SK-N-SH (cell line): ENCODE data around the gene TEN1. TPM values are rescaled to one million over a fixed set of nuclear protein-coding genes. Genes with fewer than 3 reads are reported as not detected.
"Not testable (repeated sequence)": the region's sequence is repeated elsewhere in the genome, so short reads cannot be mapped to it uniquely, and the experiment has no call there.

Experiments
- CTCF ChIA-PET: fragments of 300-600, 350-600 bp; formaldehyde crosslinking; extraction: SDS; loops from one replicate; lab custom pipeline; 2021; lab: Yijun Ruan, JAX
- POLR2A ChIA-PET: fragments of 350-600 bp; sonication (Branson Sonifier 250); formaldehyde crosslinking; extraction: SDS; loops from one replicate; lab custom pipeline; 2020; ENCODE audit warnings: antibody characterized with exemption, inconsistent platforms; lab: Yijun Ruan, JAX
- DNase-seq: peaks from one replicate; pipeline ENCODE4 v3.0.0; 2012
- H2AFZ ChIP-seq: fragments of 200-600 bp; sonication (generic); 2 replicates; pipeline ENCODE4 v1.8.1; 2016; ENCODE audit warnings: antibody characterized with exemption, mild to moderate bottlenecking, low read depth
- H3F3A ChIP-seq: fragments of 200-600 bp; sonication (generic); replicated peaks from 2 replicates; pipeline ENCODE3; 2016; ENCODE audit warnings: antibody characterized with exemption, mild to moderate bottlenecking; ENCODE audit not compliant: insufficient read depth
- H3K27ac ChIP-seq, 2 experiments: fragments of 200-500 bp in 1 of 2; fragments of 200-600 bp in 1 of 2; sonication (Bioruptor generic) in 1 of 2; sonication (generic), shearing (Covaris generic) in 1 of 2; 2 replicates each; pipeline versions ENCODE4 v1.5.1 to v1.6.1; 2014 to 2016; ENCODE audit warnings: low read depth in 2 of 2, inconsistent platforms in 1 of 2, low read length in 1 of 2, mild to moderate bottlenecking in 1 of 2, mixed read lengths in 1 of 2
- H3K27me3 ChIP-seq: fragments of 200-600 bp; sonication (generic), shearing (Covaris generic); 2 replicates; pipeline ENCODE4 v1.6.1; 2016; ENCODE audit warnings: mixed run types; ENCODE audit not compliant: insufficient read depth
- H3K36me3 ChIP-seq, 2 experiments: fragments of 200-500 bp in 1 of 2; fragments of 200-600 bp in 1 of 2; sonication (Bioruptor generic) in 1 of 2; sonication (generic) in 1 of 2; replicated peaks in 1 of 2; 2 replicates each; pipeline versions ENCODE3 to v1.5.1; 2014 to 2016; ENCODE audit warnings: low read length in 1 of 2, mild to moderate bottlenecking in 1 of 2; ENCODE audit not compliant: insufficient read depth in 2 of 2, control insufficient read depth in 1 of 2
- H3K4me1 ChIP-seq, 2 experiments: fragments of 200-500 bp in 1 of 2; fragments of 200-600 bp in 1 of 2; sonication (Bioruptor generic) in 1 of 2; sonication (generic), shearing (Covaris generic) in 1 of 2; 2 replicates each; pipeline versions ENCODE4 v1.5.1 to v1.6.1; 2014 to 2016; ENCODE audit warnings: low read depth in 1 of 2, low read length in 1 of 2, mixed run types in 1 of 2; ENCODE audit not compliant: insufficient read depth in 2 of 2, control insufficient read depth in 1 of 2
- H3K4me2 ChIP-seq: fragments of 200-600 bp; sonication (generic), shearing (Covaris generic); 2 replicates; pipeline ENCODE4 v1.6.1; 2017; ENCODE audit warnings: mixed run types
- H3K4me3 ChIP-seq, 2 experiments: fragments of 200-500 bp in 1 of 2; fragments of 200-600 bp in 1 of 2; sonication (Bioruptor generic) in 1 of 2; sonication (generic), shearing (Covaris generic) in 1 of 2; 2 replicates each; pipeline versions ENCODE4 v1.5.1 to v1.8.1; 2014 to 2016; ENCODE audit warnings: low read depth in 2 of 2, inconsistent platforms in 1 of 2, low read length in 1 of 2, mild to moderate bottlenecking in 1 of 2, mixed read lengths in 1 of 2, moderate library complexity in 1 of 2
- H3K79me2 ChIP-seq: fragments of 200-600 bp; sonication (generic); 2 replicates; pipeline ENCODE4 v1.8.1; 2017; ENCODE audit warnings: mild to moderate bottlenecking; ENCODE audit not compliant: insufficient read depth
- H3K9ac ChIP-seq: fragments of 200-600 bp; sonication (generic); 2 replicates; pipeline ENCODE4 v1.6.1; 2017; ENCODE audit warnings: mixed run types
- H3K9me2 ChIP-seq: fragments of 200-600 bp; sonication (generic); 2 replicates; pipeline ENCODE4 v1.6.1; 2017; ENCODE audit warnings: mixed run types
- H3K9me3 ChIP-seq: fragments of 200-600 bp; sonication (generic); 2 replicates; pipeline ENCODE4 v1.6.1; 2017; ENCODE audit warnings: mixed run types, mild to moderate bottlenecking, moderate library complexity
- H4K20me1 ChIP-seq: fragments of 200-600 bp; sonication (generic); 2 replicates; pipeline ENCODE4 v1.6.1; 2017; ENCODE audit warnings: mild to moderate bottlenecking, mixed run types; ENCODE audit not compliant: insufficient read depth
- CHD2 ChIP-seq: fragments of 150-350 bp; IDR thresholded peaks from 2 replicates; pipeline ENCODE4 v1.6.1; 2018; ENCODE audit warnings: low read length; ENCODE audit not compliant: partially characterized antibody
- FOSL2 ChIP-seq: IDR thresholded peaks from 2 replicates; pipeline ENCODE4 v1.4.0; 2012; ENCODE audit warnings: low read depth, mild to moderate bottlenecking, moderate library complexity, borderline replicate concordance
- FOXJ3 ChIP-seq: sonication (generic); formaldehyde crosslinking; IDR thresholded peaks from 2 replicates; pipeline ENCODE4 v1.5.1; 2020; ENCODE audit warnings: mild to moderate bottlenecking, missing genetic modification reagents
- FOXM1 ChIP-seq: IDR thresholded peaks from 2 replicates; pipeline ENCODE4 v1.4.0; 2012; ENCODE audit warnings: low read depth, mild to moderate bottlenecking
- NFIC ChIP-seq: IDR thresholded peaks from 2 replicates; pipeline ENCODE4 v1.4.0; 2012; ENCODE audit warnings: borderline replicate concordance
- NRF1 ChIP-seq: IDR thresholded peaks from 2 replicates; pipeline ENCODE4 v1.6.1; 2012; ENCODE audit warnings: low read depth, mild to moderate bottlenecking, low read length
- POLR2AphosphoS5 ChIP-seq: IDR thresholded peaks from 2 replicates; pipeline ENCODE4 v1.6.1; 2012; ENCODE audit warnings: low read depth, low read length
- RXRA ChIP-seq: IDR thresholded peaks from 2 replicates; pipeline ENCODE4 v1.4.0; 2012; ENCODE audit warnings: low read depth, mild to moderate bottlenecking, borderline replicate concordance
- TCF12 ChIP-seq: IDR thresholded peaks from 2 replicates; pipeline ENCODE4 v1.4.0; 2012
- TEAD4 ChIP-seq: IDR thresholded peaks from 2 replicates; pipeline ENCODE4 v1.4.0; 2012; ENCODE audit warnings: mild to moderate bottlenecking, borderline replicate concordance; ENCODE audit not compliant: insufficient read depth
- WGBS: methylation state at CpG from one replicate; pipeline ENCODE4 v1.1.6; 2017; ENCODE audit warnings: low lambda C conversion rate; 5-methylcytosine and 5-hydroxymethylcytosine counted together
- polyA plus RNA-seq, 3 experiments: library from polyadenylated mRNA; depleted of rRNA; stranded (reverse); fragments of >200 nt; gene quantifications; 2 replicates each; pipeline ENCODE4 v1.2.3, GENCODE V29; 2012
- TF ChIP-seq, protein P1 (sequence below): fragments of 150-350 bp; IDR thresholded peaks from 2 replicates; pipeline ENCODE4 v1.6.1; 2016; ENCODE audit warnings: mild to moderate bottlenecking, low read depth, low read length
- TF ChIP-seq, protein P2 (sequence below): IDR thresholded peaks from 2 replicates; pipeline ENCODE4 v1.4.0; 2012; ENCODE audit warnings: low read depth, borderline replicate concordance
- TF ChIP-seq, protein P3 (sequence below): IDR thresholded peaks from 2 replicates; pipeline ENCODE4 v1.4.0; 2012; ENCODE audit warnings: low read depth
- TF ChIP-seq, protein P4 (sequence below): IDR thresholded peaks from 2 replicates; pipeline ENCODE4 v1.4.0; 2012; ENCODE audit warnings: low read depth, borderline replicate concordance

TEN1 gene
- polyA plus RNA-seq, 1 of the 3 experiments (the other 2 are of a cell fraction) = 33.6 TPM

DNA sequence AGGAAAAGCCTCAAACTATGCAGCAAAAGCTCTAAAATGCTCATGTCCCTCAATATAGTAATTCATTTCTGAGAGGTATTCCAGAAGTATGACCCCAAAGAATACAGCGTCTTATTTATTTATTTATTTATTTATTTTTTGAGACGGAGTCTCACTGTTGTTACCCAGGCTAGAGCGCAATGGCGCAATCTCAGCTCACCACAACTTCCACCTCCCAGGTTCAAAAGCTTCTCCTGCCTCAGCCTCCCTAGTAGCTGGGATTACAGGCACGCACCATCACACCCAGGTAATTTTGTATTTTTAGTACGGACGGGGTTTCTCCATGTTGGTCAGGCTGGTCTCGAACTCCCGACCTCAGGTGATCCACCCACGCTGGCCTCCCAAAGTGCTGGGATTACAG, 10.0 kb upstream of the TEN1 start:
- not testable (repeated sequence) for H4K20me1 ChIP-seq, H3K4me1 ChIP-seq, H2AFZ ChIP-seq, DNase-seq, H3K4me2 ChIP-seq, H3K9me3 ChIP-seq, H3K9ac ChIP-seq, H3K4me3 ChIP-seq, H3K27me3 ChIP-seq, H3K9me2 ChIP-seq, H3K27ac ChIP-seq
- Histone ChIP-seq H3K79me2 (peaks cover 77% of the 10 kb centered on the region), H3K36me3 (peaks cover 8 to 62% of the 10 kb centered on the region in 2 experiments), H3F3A (peaks cover 19% of the 10 kb centered on the region)
- ChIA-PET CTCF (interaction anchor here (1.2 to 2.2 kb wide), 3 partner anchors 10 to 311 kb away, joined by 3 to 8 read pairs (median 5); partner anchors contain the start of genes ACOX1, MRPL38 and TEN1), POLR2A (interaction anchor here (0.6 to 0.7 kb wide), 2 partner anchors 9 to 35 kb away, joined by 3 to 4 read pairs; no protein-coding TSS in a partner anchor)
- WGBS = 88% methylated on average over 10 of the region's 10 CpGs

DNA sequence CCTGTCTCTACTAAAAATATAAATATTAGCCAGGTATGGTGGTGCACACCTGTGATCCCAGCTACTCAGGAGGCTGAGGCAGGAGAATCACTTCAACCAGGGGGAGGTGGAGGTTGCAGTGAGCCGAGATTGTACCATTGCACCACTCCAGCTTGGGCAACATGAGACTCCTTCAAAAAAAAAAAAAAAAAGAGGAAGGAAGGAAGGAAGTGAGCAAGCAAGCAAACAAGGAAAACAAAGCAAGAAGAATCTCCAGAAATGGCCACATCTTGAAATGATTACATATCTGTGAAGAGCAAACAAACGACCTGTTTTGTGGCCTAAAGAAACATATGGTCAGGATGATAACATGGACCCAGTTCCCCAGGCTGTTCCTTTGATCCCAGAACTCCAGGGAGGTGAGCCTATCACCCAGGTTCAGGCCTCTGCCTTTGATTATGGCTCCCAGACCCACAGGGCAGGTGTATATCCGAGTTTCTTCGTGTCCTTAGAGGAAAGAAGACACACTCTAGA, 9.0 kb upstream of the TEN1 start:
- CTCF ChIA-PET = interaction anchor here (0.7 to 2.2 kb wide), 4 partner anchors 9 to 65 kb away, joined by 3 to 8 read pairs (median 4); partner anchors contain the start of genes ACOX1, CDK3, MRPL38 and TEN1
- POLR2A ChIA-PET = interaction anchor here (0.5 kb wide), 1 partner anchor 35 kb away, joined by 4 read pairs; no protein-coding TSS in a partner anchor
- no peak overlapping the region for H3K4me2 ChIP-seq
- no peaks in the 10 kb centered on the region for H3K9me2 ChIP-seq
- H3K36me3 ChIP-seq = peaks cover 8 to 60% of the 10 kb centered on the region in 2 experiments
- H3K4me1 ChIP-seq = peaks cover 0 to 3% of the 10 kb centered on the region in 2 experiments; a peak in 1 of 4 replicates
- 62% methylated on average over 4 of the region's 4 CpGs for WGBS
- TF ChIP-seq NRF1 (no peak), NFIC (no peak), TCF12 (peak; percentile 32; the same call in 1 of the 2 replicates), RXRA (no peak)
- no peak overlapping the region for H2AFZ ChIP-seq
- H4K20me1 ChIP-seq = no peaks in the 10 kb centered on the region; the same call in 1 of the 2 replicates
- H3K9ac ChIP-seq = no peak overlapping the region
- H3K9me3 ChIP-seq = no peaks in the 10 kb centered on the region
- no peaks in the 10 kb centered on the region for H3K27me3 ChIP-seq
- peaks cover 76% of the 10 kb centered on the region for H3K79me2 ChIP-seq
- H3K4me3 ChIP-seq = no peak overlapping the region
- peaks cover 17% of the 10 kb centered on the region for H3F3A ChIP-seq
- H3K27ac ChIP-seq = peak overlapping the region in 1 of 2 experiments; percentile 12; a peak in 1 of 4 replicates
- DNase-seq = peak; percentile 53

DNA sequence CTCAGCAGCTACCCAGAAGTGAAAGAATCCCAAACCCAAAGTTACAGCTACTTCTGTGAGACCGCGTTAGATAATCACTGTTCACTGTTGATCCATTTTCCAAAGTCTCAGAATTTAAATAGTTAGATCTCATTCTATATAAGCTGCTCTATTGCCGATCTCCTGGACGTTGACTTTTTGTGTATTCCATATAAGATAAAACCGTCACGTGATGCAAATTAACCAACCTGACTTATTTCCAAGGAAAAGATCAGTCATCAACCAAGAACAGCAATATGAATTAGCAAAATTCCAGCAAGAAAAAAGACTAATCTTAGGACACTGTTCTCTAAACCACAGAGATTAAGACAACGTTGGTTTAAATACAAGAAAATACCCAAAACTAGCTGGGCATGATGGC, 8.4 kb upstream of the TEN1 start:
- H3K79me2 ChIP-seq = peaks cover 76% of the 10 kb centered on the region
- no peak overlapping the region for H3K4me2 ChIP-seq

More for the DNA sequence above, 8.4 kb upstream of the TEN1 start:
- Histone ChIP-seq H3K9me3 (no peaks in the 10 kb centered on the region), H3K27ac (peak overlapping the region in 1 of 2 experiments; percentile 12; a peak in 1 of 4 replicates), H3F3A (peaks cover 17% of the 10 kb centered on the region), H4K20me1 (no peaks in the 10 kb centered on the region; the same call in 1 of the 2 replicates), H2AFZ (no peak overlapping the region), H3K9me2 (no peaks in the 10 kb centered on the region), H3K4me3 (no peak overlapping the region), H3K4me1 (peaks cover 0 to 3% of the 10 kb centered on the region in 2 experiments; a peak in 1 of 4 replicates), H3K36me3 (peaks cover 8 to 60% of the 10 kb centered on the region in 2 experiments), H3K9ac (no peak overlapping the region), H3K27me3 (no peaks in the 10 kb centered on the region)
- no peak for DNase-seq
- ChIA-PET POLR2A (interaction anchor here (0.5 kb wide), 1 partner anchor 36 kb away, joined by 4 read pairs; no protein-coding TSS in a partner anchor), CTCF (interaction anchor here (1.2 to 2.2 kb wide), 3 partner anchors 8 to 65 kb away, joined by 3 to 8 read pairs (median 5); partner anchors contain the start of genes ACOX1, CDK3, MRPL38 and TEN1)
- TF ChIP-seq FOSL2 = no peak
- TF ChIP-seq, protein P1, sequence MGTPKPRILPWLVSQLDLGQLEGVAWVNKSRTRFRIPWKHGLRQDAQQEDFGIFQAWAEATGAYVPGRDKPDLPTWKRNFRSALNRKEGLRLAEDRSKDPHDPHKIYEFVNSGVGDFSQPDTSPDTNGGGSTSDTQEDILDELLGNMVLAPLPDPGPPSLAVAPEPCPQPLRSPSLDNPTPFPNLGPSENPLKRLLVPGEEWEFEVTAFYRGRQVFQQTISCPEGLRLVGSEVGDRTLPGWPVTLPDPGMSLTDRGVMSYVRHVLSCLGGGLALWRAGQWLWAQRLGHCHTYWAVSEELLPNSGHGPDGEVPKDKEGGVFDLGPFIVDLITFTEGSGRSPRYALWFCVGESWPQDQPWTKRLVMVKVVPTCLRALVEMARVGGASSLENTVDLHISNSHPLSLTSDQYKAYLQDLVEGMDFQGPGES = no peak
- no peak for TF ChIP-seq FOXM1
- no peak for TF ChIP-seq POLR2AphosphoS5
- TF ChIP-seq NRF1 = no peak
- TF ChIP-seq CHD2 = no peak
- TF ChIP-seq, protein P2, sequence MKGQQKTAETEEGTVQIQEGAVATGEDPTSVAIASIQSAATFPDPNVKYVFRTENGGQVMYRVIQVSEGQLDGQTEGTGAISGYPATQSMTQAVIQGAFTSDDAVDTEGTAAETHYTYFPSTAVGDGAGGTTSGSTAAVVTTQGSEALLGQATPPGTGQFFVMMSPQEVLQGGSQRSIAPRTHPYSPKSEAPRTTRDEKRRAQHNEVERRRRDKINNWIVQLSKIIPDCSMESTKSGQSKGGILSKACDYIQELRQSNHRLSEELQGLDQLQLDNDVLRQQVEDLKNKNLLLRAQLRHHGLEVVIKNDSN = no peak
- TF ChIP-seq, protein P3, sequence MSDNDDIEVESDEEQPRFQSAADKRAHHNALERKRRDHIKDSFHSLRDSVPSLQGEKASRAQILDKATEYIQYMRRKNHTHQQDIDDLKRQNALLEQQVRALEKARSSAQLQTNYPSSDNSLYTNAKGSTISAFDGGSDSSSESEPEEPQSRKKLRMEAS = no peak
- no peak for TF ChIP-seq FOXJ3 (CRISPR knock-in tag)
- TF ChIP-seq, protein P4, sequence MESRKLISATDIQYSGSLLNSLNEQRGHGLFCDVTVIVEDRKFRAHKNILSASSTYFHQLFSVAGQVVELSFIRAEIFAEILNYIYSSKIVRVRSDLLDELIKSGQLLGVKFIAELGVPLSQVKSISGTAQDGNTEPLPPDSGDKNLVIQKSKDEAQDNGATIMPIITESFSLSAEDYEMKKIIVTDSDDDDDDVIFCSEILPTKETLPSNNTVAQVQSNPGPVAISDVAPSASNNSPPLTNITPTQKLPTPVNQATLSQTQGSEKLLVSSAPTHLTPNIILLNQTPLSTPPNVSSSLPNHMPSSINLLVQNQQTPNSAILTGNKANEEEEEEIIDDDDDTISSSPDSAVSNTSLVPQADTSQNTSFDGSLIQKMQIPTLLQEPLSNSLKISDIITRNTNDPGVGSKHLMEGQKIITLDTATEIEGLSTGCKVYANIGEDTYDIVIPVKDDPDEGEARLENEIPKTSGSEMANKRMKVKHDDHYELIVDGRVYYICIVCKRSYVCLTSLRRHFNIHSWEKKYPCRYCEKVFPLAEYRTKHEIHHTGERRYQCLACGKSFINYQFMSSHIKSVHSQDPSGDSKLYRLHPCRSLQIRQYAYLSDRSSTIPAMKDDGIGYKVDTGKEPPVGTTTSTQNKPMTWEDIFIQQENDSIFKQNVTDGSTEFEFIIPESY = no peak
- TF ChIP-seq TEAD4 = no peak
- WGBS = 91% methylated on average over 7 of the region's 7 CpGs
